ENCODE measurements around the gene ZMIZ1. TPM values are rescaled to one million over a fixed set of nuclear protein-coding genes. Genes with fewer than 3 reads are reported as not detected.
A peak's percentile ranks its signal among the peaks of the same experiment; 100 is the strongest.

Gene ZMIZ1
- total and polyA plus RNA-seq, 2 donors from 2014 or later: 14.2 to 97.6 TPM

GRCh38 chr10:79222186-79222585, 153.4 kb downstream of the ZMIZ1 start:
- H3K36me3 ChIP-seq (ENCODE audit: control insufficient read depth in 2 of 3, insufficient read depth in 3 of 3, low read length in 3 of 3): peaks cover 4 to 20% (median 15%) of the 10 kb centered on the region in 3 donors
- intact Hi-C loops (cut with DNase I): no loop called here
- no peaks in the 10 kb centered on the region for H3K27me3 ChIP-seq (ENCODE audit: control insufficient read depth, insufficient read depth, low read length)
- H3K9ac ChIP-seq (ENCODE audit: low read length in 3 of 3): peak overlapping the region in 1 of 3 donors; percentile 70
- H3K4me3 ChIP-seq (ENCODE audit: low read length in 3 of 3): no peak overlapping the region
- H3K4me1 ChIP-seq (ENCODE audit: control insufficient read depth in 2 of 3, insufficient read depth in 2 of 3, low read depth in 1 of 3, low read length in 3 of 3): peaks cover 4 to 50% (median 32%) of the 10 kb centered on the region in 3 donors
- FAIRE-seq (no peak), DNase-seq (peak in 1 of 5 donors; percentile 24)
- H3K9me3 ChIP-seq (ENCODE audit: control insufficient read depth in 2 of 3, insufficient read depth in 1 of 3, low read length in 3 of 3): no peaks in the 10 kb centered on the region
- no peak for TF ChIP-seq CTCF (IDR thresholded peaks at IDR 0.05; ENCODE audit: borderline replicate concordance, extremely low read depth, insufficient read depth)
- peak overlapping the region; percentile 83 to 86 for H3K27ac ChIP-seq (ENCODE audit: low read depth in 2 of 2, low read length in 2 of 2)

- DNase-seq (peak; percentile 61 to 92 (median 80)), FAIRE-seq (no peak)
- TF ChIP-seq CTCF (IDR thresholded peaks at IDR 0.05; ENCODE audit: borderline replicate concordance, extremely low read depth, insufficient read depth): no peak
- H3K27me3 ChIP-seq (ENCODE audit: control insufficient read depth, insufficient read depth, low read length): no peaks in the 10 kb centered on the region
- H3K4me3 ChIP-seq (ENCODE audit: low read length in 3 of 3): no peak overlapping the region
- H3K9me3 ChIP-seq (ENCODE audit: control insufficient read depth in 2 of 3, insufficient read depth in 1 of 3, low read length in 3 of 3): no peaks in the 10 kb centered on the region
- H3K9ac ChIP-seq (ENCODE audit: low read length in 3 of 3): peak overlapping the region in 2 of 3 donors; percentile 35 to 70
- peaks cover 4 to 14% (median 10%) of the 10 kb centered on the region in 3 donors for H3K36me3 ChIP-seq (ENCODE audit: control insufficient read depth in 2 of 3, insufficient read depth in 3 of 3, low read length in 3 of 3)
- peak overlapping the region; percentile 83 to 86 for H3K27ac ChIP-seq (ENCODE audit: low read depth in 2 of 2, low read length in 2 of 2)
- intact Hi-C loops (cut with DNase I): no loop called here
- peaks cover 4 to 50% (median 32%) of the 10 kb centered on the region in 3 donors for H3K4me1 ChIP-seq (ENCODE audit: control insufficient read depth in 2 of 3, insufficient read depth in 2 of 3, low read depth in 1 of 3, low read length in 3 of 3)
Observed at GRCh38 chr10:79223091-79224048, 154.6 kb downstream of the ZMIZ1 start.

GRCh38 chr10:79224263-79224949, 155.6 kb downstream of the ZMIZ1 start:
- FAIRE-seq: no peak

More at GRCh38 chr10:79224263-79224949, 155.6 kb downstream of the ZMIZ1 start:
- H3K4me3 ChIP-seq (ENCODE audit: low read length in 3 of 3): no peak overlapping the region
- TF ChIP-seq CTCF (IDR thresholded peaks at IDR 0.05; ENCODE audit: borderline replicate concordance, extremely low read depth, insufficient read depth): no peak
- H3K27me3 ChIP-seq (ENCODE audit: control insufficient read depth, insufficient read depth, low read length): no peaks in the 10 kb centered on the region
- H3K4me1 ChIP-seq (ENCODE audit: control insufficient read depth in 2 of 3, insufficient read depth in 2 of 3, low read depth in 1 of 3, low read length in 3 of 3): peaks cover 5 to 49% (median 32%) of the 10 kb centered on the region in 3 donors
- no peak overlapping the region for H3K9ac ChIP-seq (ENCODE audit: low read length in 3 of 3)
- H3K36me3 ChIP-seq (ENCODE audit: control insufficient read depth in 2 of 3, insufficient read depth in 3 of 3, low read length in 3 of 3): peaks cover 3 to 16% (median 14%) of the 10 kb centered on the region in 3 donors
- peak overlapping the region; percentile 43 to 76 for H3K27ac ChIP-seq (ENCODE audit: low read depth in 2 of 2, low read length in 2 of 2)
- intact Hi-C loops (cut with DNase I): no loop called here
- H3K9me3 ChIP-seq (ENCODE audit: control insufficient read depth in 2 of 3, insufficient read depth in 1 of 3, low read length in 3 of 3): no peaks in the 10 kb centered on the region
- DNase-seq: peak in 1 of 5 donors; percentile 58

All from kidney (tissue), 14 donors.